ENCODE data around the gene AK4.

DNA sequence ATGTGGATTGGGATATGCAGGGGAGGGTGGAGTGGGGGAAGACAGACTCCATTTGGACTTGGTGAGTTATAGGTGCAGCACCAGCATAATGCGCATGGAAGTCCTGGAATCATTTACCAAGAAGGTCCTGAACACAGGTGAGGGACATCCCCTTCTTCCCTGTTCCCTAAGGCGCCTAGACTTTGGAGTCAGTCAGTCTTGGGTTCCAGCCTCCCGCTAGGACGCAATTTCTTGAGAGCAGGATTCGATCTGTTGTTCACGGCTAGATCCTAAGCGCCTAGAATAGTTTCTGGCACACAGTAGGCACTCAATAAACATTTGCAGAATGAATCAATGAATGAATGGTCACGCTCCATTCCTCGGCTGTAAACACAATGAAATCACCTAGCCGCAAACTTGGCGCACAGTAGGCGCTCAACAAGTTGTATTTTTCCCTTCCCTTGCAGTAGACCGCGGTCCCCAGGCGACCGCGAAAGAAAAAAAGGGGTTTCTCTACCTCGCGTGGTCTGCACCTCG lies 1.0 kb upstream of the AK4 start:
- TF ChIP-seq, protein P1, sequence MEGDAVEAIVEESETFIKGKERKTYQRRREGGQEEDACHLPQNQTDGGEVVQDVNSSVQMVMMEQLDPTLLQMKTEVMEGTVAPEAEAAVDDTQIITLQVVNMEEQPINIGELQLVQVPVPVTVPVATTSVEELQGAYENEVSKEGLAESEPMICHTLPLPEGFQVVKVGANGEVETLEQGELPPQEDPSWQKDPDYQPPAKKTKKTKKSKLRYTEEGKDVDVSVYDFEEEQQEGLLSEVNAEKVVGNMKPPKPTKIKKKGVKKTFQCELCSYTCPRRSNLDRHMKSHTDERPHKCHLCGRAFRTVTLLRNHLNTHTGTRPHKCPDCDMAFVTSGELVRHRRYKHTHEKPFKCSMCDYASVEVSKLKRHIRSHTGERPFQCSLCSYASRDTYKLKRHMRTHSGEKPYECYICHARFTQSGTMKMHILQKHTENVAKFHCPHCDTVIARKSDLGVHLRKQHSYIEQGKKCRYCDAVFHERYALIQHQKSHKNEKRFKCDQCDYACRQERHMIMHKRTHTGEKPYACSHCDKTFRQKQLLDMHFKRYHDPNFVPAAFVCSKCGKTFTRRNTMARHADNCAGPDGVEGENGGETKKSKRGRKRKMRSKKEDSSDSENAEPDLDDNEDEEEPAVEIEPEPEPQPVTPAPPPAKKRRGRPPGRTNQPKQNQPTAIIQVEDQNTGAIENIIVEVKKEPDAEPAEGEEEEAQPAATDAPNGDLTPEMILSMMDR (IDR thresholded peaks at IDR 0.05; ENCODE audit: insufficient read depth, low read depth, low read length): no peak
- TF ChIP-seq EZH2 (IDR thresholded peaks at IDR 0.05; ENCODE audit: insufficient read depth, low read length): no peak
